ENCODE results near the gene RBM39.
"Not testable (repeated sequence)": the region's sequence is repeated elsewhere in the genome, so short reads cannot be mapped to it uniquely, and the experiment has no call there.

RBM39 gene

GRCh38 chr20:35788796-35789195, 46.7 kb upstream of the RBM39 start:
- no peak overlapping the region for H2AFZ ChIP-seq (ENCODE audit: low read length)
- no peak overlapping the region for H3K27ac ChIP-seq (ENCODE audit: low read length)
- no peaks in the 10 kb centered on the region for H3K9me3 ChIP-seq (replicated peaks; ENCODE audit: insufficient read depth, low read length)
- peak; percentile 19 for DNase-seq
- no peaks in the 10 kb centered on the region for H3K36me3 ChIP-seq (replicated peaks; ENCODE audit: insufficient read depth, low read length)
- no peak for TF ChIP-seq EZH2phosphoT487 (IDR thresholded peaks at IDR 0.05; ENCODE audit: low read length)
- TF ChIP-seq, protein P1, sequence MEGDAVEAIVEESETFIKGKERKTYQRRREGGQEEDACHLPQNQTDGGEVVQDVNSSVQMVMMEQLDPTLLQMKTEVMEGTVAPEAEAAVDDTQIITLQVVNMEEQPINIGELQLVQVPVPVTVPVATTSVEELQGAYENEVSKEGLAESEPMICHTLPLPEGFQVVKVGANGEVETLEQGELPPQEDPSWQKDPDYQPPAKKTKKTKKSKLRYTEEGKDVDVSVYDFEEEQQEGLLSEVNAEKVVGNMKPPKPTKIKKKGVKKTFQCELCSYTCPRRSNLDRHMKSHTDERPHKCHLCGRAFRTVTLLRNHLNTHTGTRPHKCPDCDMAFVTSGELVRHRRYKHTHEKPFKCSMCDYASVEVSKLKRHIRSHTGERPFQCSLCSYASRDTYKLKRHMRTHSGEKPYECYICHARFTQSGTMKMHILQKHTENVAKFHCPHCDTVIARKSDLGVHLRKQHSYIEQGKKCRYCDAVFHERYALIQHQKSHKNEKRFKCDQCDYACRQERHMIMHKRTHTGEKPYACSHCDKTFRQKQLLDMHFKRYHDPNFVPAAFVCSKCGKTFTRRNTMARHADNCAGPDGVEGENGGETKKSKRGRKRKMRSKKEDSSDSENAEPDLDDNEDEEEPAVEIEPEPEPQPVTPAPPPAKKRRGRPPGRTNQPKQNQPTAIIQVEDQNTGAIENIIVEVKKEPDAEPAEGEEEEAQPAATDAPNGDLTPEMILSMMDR (IDR thresholded peaks at IDR 0.05; ENCODE audit: low read length) = no peak
- TF ChIP-seq EZH2 (optimal IDR thresholded peaks at IDR 0.05; ENCODE audit: low read depth, low read length) = no peak
- H3K4me1 ChIP-seq (ENCODE audit: low read length) = 0 out of 2 replicates have a peak, but pooled peaks cover 4% of the 10 kb centered on the region
- no peaks in the 10 kb centered on the region for H3K9me2 ChIP-seq (replicated peaks; ENCODE audit: insufficient read depth, low read length)
- no peaks in the 10 kb centered on the region for H4K20me1 ChIP-seq (ENCODE audit: insufficient read depth, low read length)
- no peak overlapping the region for H3K4me2 ChIP-seq (ENCODE audit: low read depth, low read length)
- no peak overlapping the region for H3K9ac ChIP-seq (ENCODE audit: low read length)
- no peaks in the 10 kb centered on the region for H3K27me3 ChIP-seq (replicated peaks; ENCODE audit: insufficient read depth, low read length)
- no peaks in the 10 kb centered on the region for H3F3A ChIP-seq (ENCODE audit: insufficient read depth, low read length)
- H3K4me3 ChIP-seq (ENCODE audit: low read length) = no peak overlapping the region
- H3K79me2 ChIP-seq (ENCODE audit: low read length) = peaks cover 42% of the 10 kb centered on the region

GRCh38 chr20:35785541-35785940, 43.5 kb upstream of the RBM39 start:
- not testable (repeated sequence) for H3K9me2 ChIP-seq (replicated peaks; ENCODE audit: insufficient read depth, low read length); DNase-seq; H2AFZ ChIP-seq (ENCODE audit: low read length); H3K27me3 ChIP-seq (replicated peaks; ENCODE audit: insufficient read depth, low read length); H3K4me3 ChIP-seq (ENCODE audit: low read length); H3K36me3 ChIP-seq (replicated peaks; ENCODE audit: insufficient read depth, low read length); H3K9me3 ChIP-seq (replicated peaks; ENCODE audit: insufficient read depth, low read length); H3K9ac ChIP-seq (ENCODE audit: low read length); H3K4me2 ChIP-seq (ENCODE audit: low read depth, low read length); H3F3A ChIP-seq (ENCODE audit: insufficient read depth, low read length); H3K4me1 ChIP-seq (ENCODE audit: low read length); H4K20me1 ChIP-seq (ENCODE audit: insufficient read depth, low read length); H3K27ac ChIP-seq (ENCODE audit: low read length)
- H3K79me2 ChIP-seq (ENCODE audit: low read length) = peaks cover 60% of the 10 kb centered on the region

GRCh38 chr20:35783811-35784210, 41.8 kb upstream of the RBM39 start:
- DNase-seq; H3K9me2 ChIP-seq (replicated peaks; ENCODE audit: insufficient read depth, low read length); H3F3A ChIP-seq (ENCODE audit: insufficient read depth, low read length); H3K4me3 ChIP-seq (ENCODE audit: low read length); H3K9me3 ChIP-seq (replicated peaks; ENCODE audit: insufficient read depth, low read length); H3K4me2 ChIP-seq (ENCODE audit: low read depth, low read length); H4K20me1 ChIP-seq (ENCODE audit: insufficient read depth, low read length); H3K27ac ChIP-seq (ENCODE audit: low read length); H2AFZ ChIP-seq (ENCODE audit: low read length); H3K9ac ChIP-seq (ENCODE audit: low read length); H3K27me3 ChIP-seq (replicated peaks; ENCODE audit: insufficient read depth, low read length); H3K4me1 ChIP-seq (ENCODE audit: low read length); H3K36me3 ChIP-seq (replicated peaks; ENCODE audit: insufficient read depth, low read length): not testable (repeated sequence)
- peaks cover 59% of the 10 kb centered on the region for H3K79me2 ChIP-seq (ENCODE audit: low read length)

DNA sequence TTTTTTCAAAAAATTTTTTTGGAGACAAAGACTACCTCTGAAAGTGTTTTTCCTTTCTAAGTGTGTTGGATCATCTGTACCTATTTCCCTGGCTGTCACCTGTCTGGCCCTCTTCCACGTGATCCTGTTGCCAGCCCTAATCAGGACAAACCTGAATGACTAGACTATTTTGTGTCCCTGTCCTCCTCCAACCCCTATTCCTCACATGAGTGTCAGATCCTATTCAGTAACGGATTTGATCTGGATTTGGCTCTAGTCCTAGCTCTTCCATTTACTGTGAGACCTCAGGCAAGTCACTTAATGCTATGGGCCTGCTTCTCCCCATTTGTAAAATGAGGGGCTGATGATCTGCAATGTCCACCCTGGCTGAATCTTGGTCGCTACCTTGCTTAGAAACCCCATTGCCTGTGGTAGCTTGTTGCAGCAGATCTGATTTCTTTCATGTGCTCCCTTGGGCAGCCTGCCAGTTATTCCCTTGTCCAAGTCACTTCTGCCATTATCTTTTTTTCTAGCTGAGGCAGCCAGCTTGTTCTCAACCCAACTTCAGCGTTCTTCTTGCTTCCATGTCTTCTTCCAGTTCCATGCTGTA, 34.5 kb upstream of the RBM39 start:
- TF ChIP-seq EZH2 (optimal IDR thresholded peaks at IDR 0.05; ENCODE audit: low read depth, low read length) = no peak
- no peaks in the 10 kb centered on the region for H3K9me3 ChIP-seq (replicated peaks; ENCODE audit: insufficient read depth, low read length)
- H3K4me1 ChIP-seq (ENCODE audit: low read length) = peaks cover under 1% of the 10 kb centered on the region
- H3K4me2 ChIP-seq (ENCODE audit: low read depth, low read length) = no peak overlapping the region
- no peaks in the 10 kb centered on the region for H3K27me3 ChIP-seq (replicated peaks; ENCODE audit: insufficient read depth, low read length)
- H3K27ac ChIP-seq (ENCODE audit: low read length) = no peak overlapping the region
- no peaks in the 10 kb centered on the region for H3K9me2 ChIP-seq (replicated peaks; ENCODE audit: insufficient read depth, low read length)
- no peak for DNase-seq
- no peaks in the 10 kb centered on the region; the same call in 1 of the 2 replicates for H4K20me1 ChIP-seq (ENCODE audit: insufficient read depth, low read length)
- no peak overlapping the region for H3K4me3 ChIP-seq (ENCODE audit: low read length)
- peaks cover 10% of the 10 kb centered on the region; the same call in 1 of the 2 replicates for H3F3A ChIP-seq (ENCODE audit: insufficient read depth, low read length)
- H3K9ac ChIP-seq (ENCODE audit: low read length) = no peak overlapping the region
- no peak overlapping the region for H2AFZ ChIP-seq (ENCODE audit: low read length)
- H3K79me2 ChIP-seq (ENCODE audit: low read length) = peaks cover 84% of the 10 kb centered on the region
- H3K36me3 ChIP-seq (replicated peaks; ENCODE audit: insufficient read depth, low read length) = no peaks in the 10 kb centered on the region

- Histone ChIP-seq H3K36me3 (replicated peaks; ENCODE audit: insufficient read depth, low read length) (no peaks in the 10 kb centered on the region), H3K4me3 (ENCODE audit: low read length) (no peak overlapping the region), H2AFZ (ENCODE audit: low read length) (no peak overlapping the region), H3K9ac (ENCODE audit: low read length) (no peak overlapping the region), H3F3A (ENCODE audit: insufficient read depth, low read length) (peaks cover 14% of the 10 kb centered on the region; the same call in 1 of the 2 replicates), H3K27ac (ENCODE audit: low read length) (no peak overlapping the region), H3K9me2 (replicated peaks; ENCODE audit: insufficient read depth, low read length) (no peaks in the 10 kb centered on the region), H3K79me2 (ENCODE audit: low read length) (peaks cover 71% of the 10 kb centered on the region), H3K4me2 (ENCODE audit: low read depth, low read length) (no peak overlapping the region), H3K9me3 (replicated peaks; ENCODE audit: insufficient read depth, low read length) (no peaks in the 10 kb centered on the region), H3K4me1 (ENCODE audit: low read length) (peaks cover 8% of the 10 kb centered on the region), H4K20me1 (ENCODE audit: insufficient read depth, low read length) (no peaks in the 10 kb centered on the region; the same call in 1 of the 2 replicates), H3K27me3 (replicated peaks; ENCODE audit: insufficient read depth, low read length) (no peaks in the 10 kb centered on the region)
- no peak for DNase-seq
- no peak for TF ChIP-seq EZH2phosphoT487 (IDR thresholded peaks at IDR 0.05; ENCODE audit: low read length)
- no peak for TF ChIP-seq EZH2 (optimal IDR thresholded peaks at IDR 0.05; ENCODE audit: low read depth, low read length)
Observed at GRCh38 chr20:35774391-35774790, 32.3 kb upstream of the RBM39 start.
